Liver (tissue), 9 donors: ENCODE results near the gene RETREG3. TPM values are rescaled to one million over a fixed set of nuclear protein-coding genes. Genes with fewer than 3 reads are reported as not detected.
A peak's percentile ranks its signal among the peaks of the same experiment; 100 is the strongest.

ENCODE experiments used
- DNase-seq: peaks from one replicate; pipeline ENCODE4 v3.0.0-alpha.2; 2017; ENCODE audit warnings: low spot score
- H3K27ac ChIP-seq, 2 donors: one replicate each; pipeline ENCODE4 v1.7.0; 2013; ENCODE audit warnings: inconsistent platforms in 2 of 2, low read length in 2 of 2, control low read depth in 1 of 2, low read depth in 1 of 2, mild to moderate bottlenecking in 1 of 2
- H3K27me3 ChIP-seq, 4 donors: one replicate each; pipeline versions ENCODE4 v1.6.1 to v1.7.0; 2013; ENCODE audit warnings: low read length in 3 of 4, inconsistent platforms in 1 of 4, mild to moderate bottlenecking in 1 of 4, moderate library complexity in 1 of 4; ENCODE audit not compliant: control insufficient read depth in 4 of 4, insufficient read depth in 4 of 4
- H3K36me3 ChIP-seq, 4 donors: one replicate each; pipeline versions ENCODE4 v1.6.1 to v1.7.0; 2013; ENCODE audit warnings: low read length in 3 of 4, mild to moderate bottlenecking in 3 of 4, low read depth in 1 of 4, moderate library complexity in 1 of 4; ENCODE audit not compliant: control insufficient read depth in 4 of 4, insufficient read depth in 3 of 4
- H3K4me1 ChIP-seq, 4 donors: one replicate each; pipeline versions ENCODE4 v1.6.1 to v1.7.0; 2013; ENCODE audit warnings: low read length in 3 of 4, mild to moderate bottlenecking in 3 of 4, moderate library complexity in 1 of 4; ENCODE audit not compliant: control insufficient read depth in 4 of 4, insufficient read depth in 4 of 4
- H3K4me3 ChIP-seq, 3 donors: one replicate each; pipeline versions ENCODE4 v1.6.1 to v1.7.0; 2013; ENCODE audit warnings: low read length in 3 of 3, control low read depth in 1 of 3, low read depth in 1 of 3, mild to moderate bottlenecking in 1 of 3
- H3K9ac ChIP-seq, 2 donors: one replicate each; pipeline ENCODE4 v1.7.0; 2013; ENCODE audit warnings: low read length in 2 of 2, mild to moderate bottlenecking in 2 of 2, moderate library complexity in 2 of 2, control low read depth in 1 of 2, low read depth in 1 of 2
- H3K9me3 ChIP-seq, 4 donors: one replicate each; pipeline versions ENCODE4 v1.6.1 to v1.7.0; 2013; ENCODE audit warnings: low read length in 3 of 4; ENCODE audit not compliant: control insufficient read depth in 4 of 4
- EGR1 ChIP-seq, 2 donors: IDR thresholded peaks; 2 replicates each; pipeline ENCODE4 v1.6.1; 2016 to 2018; ENCODE audit warnings: antibody characterized with exemption in 2 of 2, low read depth in 2 of 2
- FOXA1 ChIP-seq: IDR thresholded peaks from 2 replicates; pipeline ENCODE4 v1.6.1; 2016; ENCODE audit warnings: antibody characterized with exemption
- GABPA ChIP-seq, 2 donors: IDR thresholded peaks in 1 of 2; conservative IDR thresholded peaks in 1 of 2; 2 replicates each; pipeline ENCODE4 v1.6.1; 2016; ENCODE audit warnings: antibody characterized with exemption in 2 of 2, mild to moderate bottlenecking in 1 of 2, moderate library complexity in 1 of 2
- HNF4A ChIP-seq, 2 donors: conservative IDR thresholded peaks; 2 replicates each; pipeline ENCODE4 v1.6.1; 2016; ENCODE audit warnings: antibody characterized with exemption in 2 of 2, mild to moderate bottlenecking in 2 of 2
- HNF4G ChIP-seq: IDR thresholded peaks from 2 replicates; pipeline ENCODE4 v1.6.1; 2016; ENCODE audit warnings: antibody characterized with exemption
- JUND ChIP-seq, 2 donors: IDR thresholded peaks; 2 replicates each; pipeline ENCODE4 v1.6.1; 2016; ENCODE audit warnings: antibody characterized with exemption in 2 of 2
- RAD21 ChIP-seq, 2 donors: IDR thresholded peaks; 2 replicates each; pipeline ENCODE4 v1.6.1; 2016; ENCODE audit warnings: antibody characterized with exemption in 2 of 2, mild to moderate bottlenecking in 2 of 2
- RXRA ChIP-seq, 2 donors: IDR thresholded peaks; 2 replicates each; pipeline ENCODE4 v1.6.1; 2017 to 2018; ENCODE audit warnings: antibody characterized with exemption in 2 of 2, mild to moderate bottlenecking in 1 of 2
- SP1 ChIP-seq: IDR thresholded peaks from 2 replicates; pipeline ENCODE4 v1.6.1; 2018; ENCODE audit warnings: antibody characterized with exemption, mild to moderate bottlenecking
- TAF1 ChIP-seq: conservative IDR thresholded peaks from 2 replicates; pipeline ENCODE4 v1.6.1; 2016; ENCODE audit warnings: antibody characterized with exemption, mild to moderate bottlenecking
- YY1 ChIP-seq: IDR thresholded peaks from 2 replicates; pipeline ENCODE4 v1.6.1; 2016; ENCODE audit warnings: antibody characterized with exemption, mild to moderate bottlenecking
- WGBS: extraction: QIAGEN DNeasy Blood & Tissue Kit; methylation state at CpG from one replicate; pipeline ENCODE4 v1.1.7; 2013; 5-methylcytosine and 5-hydroxymethylcytosine counted together
- polyA plus RNA-seq, 2 donors: library from polyadenylated mRNA; stranded (reverse) in 1 of 2; unstranded in 1 of 2; fragments of 200-250 nt in 1 of 2; fragments of >200 nt in 1 of 2; fragmentation: Nextera tagmentation in 1 of 2; extraction: Ambion mirVana in 1 of 2; gene quantifications; one replicate each; pipeline versions ENCODE4 v1.2.1 to v1.2.3, GENCODE V29; 2013 to 2015
- total RNA-seq, 2 donors: library from RNA; depleted of rRNA; stranded (reverse); fragments of >200 nt; gene quantifications; one replicate each; pipeline ENCODE4 v1.2.3, GENCODE V29; 2014
- TF ChIP-seq, protein P1 (sequence below): fragments of 150-350 bp; IDR thresholded peaks from 2 replicates; pipeline ENCODE4 v1.5.1; 2017; ENCODE audit warnings: improper control_type of control experiment, low read depth, low read length; ENCODE audit not compliant: missing input control
- TF ChIP-seq, protein P2 (sequence below): IDR thresholded peaks from 2 replicates; pipeline ENCODE4 v1.6.1; 2016; ENCODE audit warnings: antibody characterized with exemption, mild to moderate bottlenecking
- donor health status: healthy.
- donor health status: healthy.
- donor health status: healthy.
- donor health status: healthy.
- donor health status: healthy.

Gene RETREG3
- total and polyA plus RNA-seq, 4 donors, result 9.0 to 44.3 (median 26.6) TPM

DNA sequence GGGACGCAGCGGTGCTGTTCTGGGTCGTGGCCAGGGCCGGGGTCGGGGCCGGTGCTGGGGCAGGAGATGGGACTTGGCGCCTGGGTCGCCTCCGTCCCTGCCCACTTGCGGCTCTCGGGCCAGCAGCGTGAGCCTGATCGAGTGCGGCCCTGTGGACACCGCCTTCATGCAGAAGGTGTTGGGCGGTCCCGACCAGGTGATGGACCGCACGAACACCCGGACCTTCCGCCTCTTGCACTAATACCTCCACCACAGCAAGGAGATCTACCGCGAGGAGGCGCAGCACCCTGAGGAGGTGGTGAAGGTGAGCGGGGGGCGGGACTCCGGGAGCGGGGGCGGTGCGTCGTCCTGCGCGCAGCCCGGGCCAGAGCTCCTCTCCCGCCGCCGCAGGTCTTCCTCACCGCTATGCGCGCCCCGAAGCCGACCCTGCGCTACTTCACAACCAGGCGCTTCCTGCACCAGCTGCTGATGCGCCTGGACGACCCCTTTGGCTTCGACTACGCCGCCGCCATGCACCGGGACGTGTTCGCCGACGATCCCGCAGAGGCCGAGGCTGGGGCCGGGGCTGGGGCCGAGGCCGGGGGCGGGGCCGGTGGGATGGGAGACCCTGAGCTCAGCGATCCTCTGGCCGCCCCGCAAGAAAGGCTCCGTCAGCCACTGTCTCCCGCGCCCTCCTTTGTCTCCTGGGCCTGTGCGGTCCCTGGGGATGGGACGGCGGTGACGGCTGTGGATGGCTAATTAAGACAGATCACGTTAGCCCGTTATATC, 60.9 kb downstream of the RETREG3 start:
- peaks cover 7 to 36% (median 25%) of the 10 kb centered on the region in 4 donors for H3K4me1 ChIP-seq
- H3K27ac ChIP-seq, result peak overlapping the region in 1 of 2 donors; percentile 59
- H3K27me3 ChIP-seq, result no peaks in the 10 kb centered on the region
- peaks cover 0 to 4% (median 2%) of the 10 kb centered on the region in 4 donors for H3K36me3 ChIP-seq
- H3K9me3 ChIP-seq, result no peaks in the 10 kb centered on the region
- WGBS, result 8% methylated on average over 73 of the region's 74 CpGs
- peak overlapping the region in 2 of 3 donors; percentile 3 to 56 for H3K4me3 ChIP-seq
- peak; percentile 81 for DNase-seq
- no peak overlapping the region for H3K9ac ChIP-seq
- no peak for TF ChIP-seq FOXA1
- TF ChIP-seq RAD21 (IDR thresholded peaks at IDR 0.05), result peak; percentile 51 to 69
- TF ChIP-seq EGR1 (IDR thresholded peaks at IDR 0.05; ENCODE audit: low read depth in 2 of 2), result peak; percentile 67 to 70
- TF ChIP-seq HNF4A (conservative IDR thresholded peaks at IDR 0.05), result no peak
- TF ChIP-seq RXRA (IDR thresholded peaks at IDR 0.05), result peak in 1 of 2 donors; percentile 13
- TF ChIP-seq, protein P1, sequence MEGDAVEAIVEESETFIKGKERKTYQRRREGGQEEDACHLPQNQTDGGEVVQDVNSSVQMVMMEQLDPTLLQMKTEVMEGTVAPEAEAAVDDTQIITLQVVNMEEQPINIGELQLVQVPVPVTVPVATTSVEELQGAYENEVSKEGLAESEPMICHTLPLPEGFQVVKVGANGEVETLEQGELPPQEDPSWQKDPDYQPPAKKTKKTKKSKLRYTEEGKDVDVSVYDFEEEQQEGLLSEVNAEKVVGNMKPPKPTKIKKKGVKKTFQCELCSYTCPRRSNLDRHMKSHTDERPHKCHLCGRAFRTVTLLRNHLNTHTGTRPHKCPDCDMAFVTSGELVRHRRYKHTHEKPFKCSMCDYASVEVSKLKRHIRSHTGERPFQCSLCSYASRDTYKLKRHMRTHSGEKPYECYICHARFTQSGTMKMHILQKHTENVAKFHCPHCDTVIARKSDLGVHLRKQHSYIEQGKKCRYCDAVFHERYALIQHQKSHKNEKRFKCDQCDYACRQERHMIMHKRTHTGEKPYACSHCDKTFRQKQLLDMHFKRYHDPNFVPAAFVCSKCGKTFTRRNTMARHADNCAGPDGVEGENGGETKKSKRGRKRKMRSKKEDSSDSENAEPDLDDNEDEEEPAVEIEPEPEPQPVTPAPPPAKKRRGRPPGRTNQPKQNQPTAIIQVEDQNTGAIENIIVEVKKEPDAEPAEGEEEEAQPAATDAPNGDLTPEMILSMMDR, result peak; percentile 38

DNA sequence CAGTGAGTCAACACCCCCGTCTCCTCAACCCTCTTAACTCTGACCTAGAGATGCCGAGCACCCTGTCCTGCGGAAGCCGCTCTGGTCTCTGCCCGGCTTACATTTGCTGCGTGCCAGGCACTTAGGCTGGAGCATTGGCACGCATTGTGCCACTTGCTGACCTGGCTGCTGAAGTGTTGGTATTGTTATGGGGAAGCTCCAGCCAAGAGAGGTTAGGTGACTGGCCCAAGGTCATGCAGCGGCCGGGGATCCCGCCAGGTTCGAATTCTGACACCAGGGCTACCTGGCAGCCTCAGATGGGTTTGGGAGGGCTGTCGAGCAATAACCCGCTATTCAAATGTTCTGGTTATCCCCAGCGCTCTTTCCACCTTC, 61.5 kb downstream of the RETREG3 start:
- Histone ChIP-seq H3K36me3 (peaks cover 0 to 9% (median 4%) of the 10 kb centered on the region in 4 donors), H3K9me3 (no peaks in the 10 kb centered on the region), H3K27ac (peak overlapping the region in 1 of 2 donors; percentile 59), H3K4me1 (peaks cover 7 to 36% (median 23%) of the 10 kb centered on the region in 4 donors), H3K4me3 (peak overlapping the region in 1 of 3 donors; percentile 56), H3K27me3 (no peaks in the 10 kb centered on the region), H3K9ac (peak overlapping the region in 1 of 2 donors; percentile 47)
- no peak for DNase-seq
- TF ChIP-seq TAF1 (no peak), SP1 (peak; percentile 16), HNF4G (no peak), EGR1 (IDR thresholded peaks at IDR 0.05; ENCODE audit: low read depth in 2 of 2) (peak in 1 of 2 donors; percentile 3), RXRA (IDR thresholded peaks at IDR 0.05) (peak; percentile 47 to 67), JUND (IDR thresholded peaks at IDR 0.05) (no peak), FOXA1 (no peak), GABPA (IDR thresholded peaks at IDR 0.05 in 1 of 2, conservative IDR thresholded peaks at IDR 0.05 in 1 of 2) (no peak), YY1 (no peak), HNF4A (conservative IDR thresholded peaks at IDR 0.05) (peak in 1 of 2 donors; percentile 26)
- TF ChIP-seq, protein P1, result no peak
- TF ChIP-seq, protein P2, sequence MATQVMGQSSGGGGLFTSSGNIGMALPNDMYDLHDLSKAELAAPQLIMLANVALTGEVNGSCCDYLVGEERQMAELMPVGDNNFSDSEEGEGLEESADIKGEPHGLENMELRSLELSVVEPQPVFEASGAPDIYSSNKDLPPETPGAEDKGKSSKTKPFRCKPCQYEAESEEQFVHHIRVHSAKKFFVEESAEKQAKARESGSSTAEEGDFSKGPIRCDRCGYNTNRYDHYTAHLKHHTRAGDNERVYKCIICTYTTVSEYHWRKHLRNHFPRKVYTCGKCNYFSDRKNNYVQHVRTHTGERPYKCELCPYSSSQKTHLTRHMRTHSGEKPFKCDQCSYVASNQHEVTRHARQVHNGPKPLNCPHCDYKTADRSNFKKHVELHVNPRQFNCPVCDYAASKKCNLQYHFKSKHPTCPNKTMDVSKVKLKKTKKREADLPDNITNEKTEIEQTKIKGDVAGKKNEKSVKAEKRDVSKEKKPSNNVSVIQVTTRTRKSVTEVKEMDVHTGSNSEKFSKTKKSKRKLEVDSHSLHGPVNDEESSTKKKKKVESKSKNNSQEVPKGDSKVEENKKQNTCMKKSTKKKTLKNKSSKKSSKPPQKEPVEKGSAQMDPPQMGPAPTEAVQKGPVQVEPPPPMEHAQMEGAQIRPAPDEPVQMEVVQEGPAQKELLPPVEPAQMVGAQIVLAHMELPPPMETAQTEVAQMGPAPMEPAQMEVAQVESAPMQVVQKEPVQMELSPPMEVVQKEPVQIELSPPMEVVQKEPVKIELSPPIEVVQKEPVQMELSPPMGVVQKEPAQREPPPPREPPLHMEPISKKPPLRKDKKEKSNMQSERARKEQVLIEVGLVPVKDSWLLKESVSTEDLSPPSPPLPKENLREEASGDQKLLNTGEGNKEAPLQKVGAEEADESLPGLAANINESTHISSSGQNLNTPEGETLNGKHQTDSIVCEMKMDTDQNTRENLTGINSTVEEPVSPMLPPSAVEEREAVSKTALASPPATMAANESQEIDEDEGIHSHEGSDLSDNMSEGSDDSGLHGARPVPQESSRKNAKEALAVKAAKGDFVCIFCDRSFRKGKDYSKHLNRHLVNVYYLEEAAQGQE, result no peak
- WGBS, result 32% methylated on average over 14 of the region's 14 CpGs
